ENCODE measurements around the gene TCAP.

Gene TCAP

GRCh38 chr17:39663688-39664580, 1.2 kb upstream of the TCAP start:
- Histone ChIP-seq H3K9me3 (ENCODE audit: insufficient read depth, low read depth, low read length) (no peaks in the 10 kb centered on the region), H3K79me2 (ENCODE audit: insufficient read depth, low read length) (no peaks in the 10 kb centered on the region), H3K4me1 (ENCODE audit: insufficient read depth, low read length, poor library complexity, severe bottlenecking) (no peaks in the 10 kb centered on the region), H3F3A (ENCODE audit: low read depth) (no peaks in the 10 kb centered on the region), H3K4me2 (ENCODE audit: low read depth, low read length, poor library complexity, severe bottlenecking) (no peak overlapping the region), H3K36me3 (ENCODE audit: insufficient read depth, low read length) (peaks cover 35% of the 10 kb centered on the region; the same call in 1 of the 2 replicates), H4K20me1 (ENCODE audit: insufficient read depth, low read length, poor library complexity, severe bottlenecking) (no peaks in the 10 kb centered on the region), H3K27me3 (ENCODE audit: insufficient read depth, low read length, poor library complexity, severe bottlenecking) (no peaks in the 10 kb centered on the region), H3K9ac (ENCODE audit: low read depth, low read length, poor library complexity, severe bottlenecking) (no peak overlapping the region), H3K4me3 (ENCODE audit: low read length, poor library complexity, severe bottlenecking) (no peak overlapping the region), H2AFZ (ENCODE audit: low read length) (no peak overlapping the region), H3K9me2 (replicated peaks; ENCODE audit: low read depth, low read length) (no peaks in the 10 kb centered on the region)
- TF ChIP-seq EZH2phosphoT487 (IDR thresholded peaks at IDR 0.05; ENCODE audit: borderline replicate concordance) (no peak), CTCF (conservative IDR thresholded peaks at IDR 0.05; ENCODE audit: low read length) (no peak)

- Histone ChIP-seq H3K4me1 (ENCODE audit: insufficient read depth, low read length, poor library complexity, severe bottlenecking) (no peaks in the 10 kb centered on the region), H3K36me3 (ENCODE audit: insufficient read depth, low read length) (peaks cover 18% of the 10 kb centered on the region; the same call in 1 of the 2 replicates), H3K4me2 (ENCODE audit: low read depth, low read length, poor library complexity, severe bottlenecking) (no peak overlapping the region), H4K20me1 (ENCODE audit: insufficient read depth, low read length, poor library complexity, severe bottlenecking) (no peaks in the 10 kb centered on the region), H3K9me2 (replicated peaks; ENCODE audit: low read depth, low read length) (no peaks in the 10 kb centered on the region), H3K27me3 (ENCODE audit: insufficient read depth, low read length, poor library complexity, severe bottlenecking) (no peaks in the 10 kb centered on the region), H3F3A (ENCODE audit: low read depth) (no peaks in the 10 kb centered on the region), H3K4me3 (ENCODE audit: low read length, poor library complexity, severe bottlenecking) (no peak overlapping the region), H3K9me3 (ENCODE audit: insufficient read depth, low read depth, low read length) (no peaks in the 10 kb centered on the region), H3K79me2 (ENCODE audit: insufficient read depth, low read length) (no peaks in the 10 kb centered on the region), H2AFZ (ENCODE audit: low read length) (no peak overlapping the region), H3K9ac (ENCODE audit: low read depth, low read length, poor library complexity, severe bottlenecking) (no peak overlapping the region)
- no peak for TF ChIP-seq EZH2phosphoT487 (IDR thresholded peaks at IDR 0.05; ENCODE audit: borderline replicate concordance)
- TF ChIP-seq CTCF (conservative IDR thresholded peaks at IDR 0.05; ENCODE audit: low read length): no peak
Observed at GRCh38 chr17:39665642-39666224, 584 bp downstream of the TCAP start.

- TF ChIP-seq CTCF (conservative IDR thresholded peaks at IDR 0.05; ENCODE audit: low read length) (no peak), EZH2phosphoT487 (IDR thresholded peaks at IDR 0.05; ENCODE audit: borderline replicate concordance) (no peak)
- H3F3A ChIP-seq (ENCODE audit: low read depth): no peaks in the 10 kb centered on the region
- no peaks in the 10 kb centered on the region for H3K9me3 ChIP-seq (ENCODE audit: insufficient read depth, low read depth, low read length)
- H3K79me2 ChIP-seq (ENCODE audit: insufficient read depth, low read length): no peaks in the 10 kb centered on the region
- no peak overlapping the region for H3K9ac ChIP-seq (ENCODE audit: low read depth, low read length, poor library complexity, severe bottlenecking)
- H3K4me3 ChIP-seq (ENCODE audit: low read length, poor library complexity, severe bottlenecking): no peak overlapping the region
- H3K4me1 ChIP-seq (ENCODE audit: insufficient read depth, low read length, poor library complexity, severe bottlenecking): no peaks in the 10 kb centered on the region
- no peak overlapping the region for H3K4me2 ChIP-seq (ENCODE audit: low read depth, low read length, poor library complexity, severe bottlenecking)
- H4K20me1 ChIP-seq (ENCODE audit: insufficient read depth, low read length, poor library complexity, severe bottlenecking): no peaks in the 10 kb centered on the region
- no peaks in the 10 kb centered on the region for H3K27me3 ChIP-seq (ENCODE audit: insufficient read depth, low read length, poor library complexity, severe bottlenecking)
- H3K9me2 ChIP-seq (replicated peaks; ENCODE audit: low read depth, low read length): no peaks in the 10 kb centered on the region
- H3K36me3 ChIP-seq (ENCODE audit: insufficient read depth, low read length): peaks cover 13% of the 10 kb centered on the region; the same call in 1 of the 2 replicates
- H2AFZ ChIP-seq (ENCODE audit: low read length): no peak overlapping the region
Observed at GRCh38 chr17:39666231-39666600, 1.1 kb downstream of the TCAP start.

Data from Loucy (cell line).